BLaER1 treated with 17β-estradiol and CSF1 and Interleukin-3, amounts not matched to agents 10 nM and 100 nM (cell line): ENCODE measurements around the gene SLC35A4.

Experiments
- H3K27ac ChIP-seq, 11 experiments: shearing (Covaris generic); formaldehyde crosslinking; 2 replicates each; pipeline ENCODE4 v1.8.1; 2022
- H3K27me3 ChIP-seq, 11 experiments: shearing (Covaris generic); formaldehyde crosslinking; 2 replicates each; pipeline ENCODE4 v1.8.1; 2022
- H3K36me3 ChIP-seq, 11 experiments: shearing (Covaris generic); formaldehyde crosslinking; 2 replicates each; pipeline ENCODE4 v1.8.1; 2022
- H3K4me1 ChIP-seq, 10 experiments: shearing (Covaris generic); formaldehyde crosslinking; 2 replicates each; pipeline ENCODE4 v1.8.1; 2022
- H3K4me2 ChIP-seq, 11 experiments: shearing (Covaris generic); formaldehyde crosslinking; 2 replicates each; pipeline ENCODE4 v1.8.1; 2022
- H3K4me3 ChIP-seq, 10 experiments: shearing (Covaris generic); formaldehyde crosslinking; 2 replicates each; pipeline ENCODE4 v1.8.1; 2022
- H3K9ac ChIP-seq, 11 experiments: shearing (Covaris generic); formaldehyde crosslinking; 2 replicates each; pipeline ENCODE4 v1.8.1; 2022
- H3K9me3 ChIP-seq, 11 experiments: shearing (Covaris generic); formaldehyde crosslinking; replicated peaks in 1 of 11; 2 replicates each; pipeline ENCODE4 v1.8.1; 2022
- H4K20me1 ChIP-seq, 11 experiments: shearing (Covaris generic); formaldehyde crosslinking; 2 replicates each; pipeline ENCODE4 v1.8.1; 2022
- Cebpa-rat ChIP-seq, 11 experiments: shearing (Covaris generic); IDR thresholded peaks; 2 replicates each; pipeline ENCODE4 v1.8.1; 2022

SLC35A4 gene

GRCh38 chr5:140547508-140548299, 16.9 kb upstream of the SLC35A4 start, which contains the start of gene EIF4EBP3:
Gene EIF4EBP3, plus strand, starts transcription at chr5:140547662. Its CDS starts 76 bp downstream, at chr5:140547738.
- Histone ChIP-seq H4K20me1 (peaks cover 0 to 51% (median 0%) of the 10 kb centered on the region in 11 experiments; a peak in 8 of 22 replicates), H3K9me3 (no peaks in the 10 kb centered on the region), H3K4me1 (peaks cover 42 to 72% (median 57%) of the 10 kb centered on the region in 10 experiments), H3K27me3 (no peaks in the 10 kb centered on the region), H3K4me3 (peak within 1 kb of the TSS; percentile 45 to 65 (median 54)), H3K36me3 (peaks cover 54 to 77% (median 68%) of the 10 kb centered on the region in 11 experiments), H3K27ac (peak within 1 kb of the TSS; percentile 80 to 92 (median 88)), H3K9ac (peak within 1 kb of the TSS; percentile 76 to 90 (median 80)), H3K4me2 (peak within 1 kb of the TSS; percentile 86 to 98 (median 92))
- peak in 1 of 11 experiments; percentile 14; a peak in 1 of 22 replicates for TF ChIP-seq Cebpa-rat (IDR thresholded peaks at IDR 0.05)

GRCh38 chr5:140548300-140548688, 16.3 kb upstream of the SLC35A4 start:
- H3K27ac ChIP-seq: peak overlapping the region; percentile 80 to 92 (median 88)
- H3K4me3 ChIP-seq: peak overlapping the region; percentile 45 to 65 (median 54)
- H3K4me1 ChIP-seq: peaks cover 42 to 78% (median 62%) of the 10 kb centered on the region in 10 experiments
- no peak for TF ChIP-seq Cebpa-rat (IDR thresholded peaks at IDR 0.05)
- no peaks in the 10 kb centered on the region for H3K27me3 ChIP-seq
- no peaks in the 10 kb centered on the region for H3K9me3 ChIP-seq
- peak overlapping the region; percentile 76 to 90 (median 80) for H3K9ac ChIP-seq
- peaks cover 55 to 77% (median 68%) of the 10 kb centered on the region in 11 experiments for H3K36me3 ChIP-seq
- peaks cover 0 to 57% (median 0%) of the 10 kb centered on the region in 11 experiments; a peak in 10 of 22 replicates for H4K20me1 ChIP-seq
- H3K4me2 ChIP-seq: peak overlapping the region; percentile 86 to 98 (median 92)

GRCh38 chr5:140548791-140549190, 15.8 kb upstream of the SLC35A4 start:
- Histone ChIP-seq H3K27ac (peak overlapping the region; percentile 80 to 92 (median 88)), H3K9ac (peak overlapping the region; percentile 76 to 90 (median 80)), H3K4me2 (peak overlapping the region; percentile 86 to 98 (median 92)), H3K27me3 (no peaks in the 10 kb centered on the region), H3K36me3 (peaks cover 54 to 77% (median 68%) of the 10 kb centered on the region in 11 experiments), H3K4me1 (peaks cover 42 to 83% (median 67%) of the 10 kb centered on the region in 10 experiments), H4K20me1 (peaks cover 0 to 62% (median 0%) of the 10 kb centered on the region in 11 experiments; a peak in 10 of 22 replicates), H3K4me3 (peak overlapping the region in 7 of 10 experiments; percentile 45 to 65 (median 53); a peak in 13 of 20 replicates), H3K9me3 (no peaks in the 10 kb centered on the region)
- no peak for TF ChIP-seq Cebpa-rat (IDR thresholded peaks at IDR 0.05)

- Histone ChIP-seq H3K4me2 (peak overlapping the region; percentile 86 to 98 (median 92)), H3K9me3 (no peaks in the 10 kb centered on the region), H3K9ac (peak overlapping the region in 9 of 11 experiments; percentile 8 to 90 (median 78); a peak in 15 of 22 replicates), H3K27ac (peak overlapping the region; percentile 80 to 92 (median 88); a peak in 20 of 22 replicates), H3K4me1 (peaks cover 42 to 90% (median 74%) of the 10 kb centered on the region in 10 experiments), H4K20me1 (peaks cover 0 to 69% (median 2%) of the 10 kb centered on the region in 11 experiments; a peak in 10 of 22 replicates), H3K4me3 (peak overlapping the region in 3 of 10 experiments; percentile 41 to 52 (median 45); a peak in 8 of 20 replicates), H3K27me3 (no peaks in the 10 kb centered on the region), H3K36me3 (peaks cover 53 to 77% (median 65%) of the 10 kb centered on the region in 11 experiments)
- TF ChIP-seq Cebpa-rat (IDR thresholded peaks at IDR 0.05): no peak
These were observed 15.1 kb upstream of the SLC35A4 start for GRCh38 chr5:140549237-140550144.

- Histone ChIP-seq H3K36me3 (peaks cover 49 to 78% (median 66%) of the 10 kb centered on the region in 11 experiments), H4K20me1 (peaks cover 0 to 78% (median 6%) of the 10 kb centered on the region in 11 experiments; a peak in 10 of 22 replicates), H3K4me3 (peak overlapping the region in 3 of 10 experiments; percentile 5 to 84 (median 52); a peak in 5 of 20 replicates), H3K9me3 (no peaks in the 10 kb centered on the region), H3K27ac (peak overlapping the region in 10 of 11 experiments; percentile 51 to 92 (median 88); a peak in 19 of 22 replicates), H3K4me2 (peak overlapping the region in 8 of 11 experiments; percentile 86 to 98 (median 94); a peak in 16 of 22 replicates), H3K4me1 (peaks cover 48 to 99% (median 83%) of the 10 kb centered on the region in 10 experiments), H3K9ac (peak overlapping the region in 6 of 11 experiments; percentile 24 to 90 (median 78); a peak in 8 of 22 replicates), H3K27me3 (no peaks in the 10 kb centered on the region)
- no peak for TF ChIP-seq Cebpa-rat (IDR thresholded peaks at IDR 0.05)
These were observed 14.2 kb upstream of the SLC35A4 start for GRCh38 chr5:140550147-140551079.

- peaks cover 49 to 84% (median 67%) of the 10 kb centered on the region in 11 experiments for H3K36me3 ChIP-seq
- peaks cover 56 to 91% (median 87%) of the 10 kb centered on the region in 10 experiments for H3K4me1 ChIP-seq
- H3K9ac ChIP-seq: peak overlapping the region in 3 of 11 experiments; percentile 79 to 90 (median 81); a peak in 5 of 22 replicates
- H4K20me1 ChIP-seq: peaks cover 0 to 76% (median 6%) of the 10 kb centered on the region in 11 experiments; a peak in 10 of 22 replicates
- peak overlapping the region in 4 of 11 experiments; percentile 87 to 98 (median 97); a peak in 8 of 22 replicates for H3K4me2 ChIP-seq
- no peaks in the 10 kb centered on the region for H3K27me3 ChIP-seq
- no peaks in the 10 kb centered on the region for H3K9me3 ChIP-seq
- TF ChIP-seq Cebpa-rat (IDR thresholded peaks at IDR 0.05): no peak
- peak overlapping the region in 5 of 11 experiments; percentile 0 to 89 (median 28); a peak in 6 of 22 replicates for H3K27ac ChIP-seq
- peak overlapping the region in 3 of 10 experiments; percentile 2 to 93 (median 84); a peak in 4 of 20 replicates for H3K4me3 ChIP-seq
These were observed 12.8 kb upstream of the SLC35A4 start for GRCh38 chr5:140551872-140552271.

- H3K9ac ChIP-seq: peak overlapping the region in 4 of 11 experiments; percentile 94 to 98 (median 97); a peak in 8 of 22 replicates
- no peak for TF ChIP-seq Cebpa-rat (IDR thresholded peaks at IDR 0.05)
- no peaks in the 10 kb centered on the region for H3K9me3 ChIP-seq
- peaks cover 44 to 88% (median 79%) of the 10 kb centered on the region in 10 experiments for H3K4me1 ChIP-seq
- peaks cover 0 to 69% (median 6%) of the 10 kb centered on the region in 11 experiments; a peak in 9 of 22 replicates for H4K20me1 ChIP-seq
- H3K27me3 ChIP-seq: no peaks in the 10 kb centered on the region
- peak overlapping the region in 9 of 11 experiments; percentile 82 to 98 (median 93); a peak in 18 of 22 replicates for H3K4me2 ChIP-seq
- peaks cover 49 to 89% (median 67%) of the 10 kb centered on the region in 11 experiments for H3K36me3 ChIP-seq
- H3K4me3 ChIP-seq: peak overlapping the region in 5 of 10 experiments; percentile 73 to 93 (median 84); a peak in 8 of 20 replicates
- peak overlapping the region in 7 of 11 experiments; percentile 1 to 97 (median 93); a peak in 12 of 22 replicates for H3K27ac ChIP-seq
These were observed 11.0 kb upstream of the SLC35A4 start for GRCh38 chr5:140553657-140554056.
